Skeletal muscle tissue (tissue), 4 donors: ENCODE measurements around the gene NPAS2. TPM values are rescaled to one million over a fixed set of nuclear protein-coding genes. Genes with fewer than 3 reads are reported as not detected.

Source experiments
- H3K27ac ChIP-seq: one replicate; pipeline ENCODE4 v1.7.0; 2013; ENCODE audit warnings: mild to moderate bottlenecking, low read depth, low read length, inconsistent platforms
- H3K27me3 ChIP-seq, 3 donors: one replicate each; pipeline ENCODE4 v1.7.0; 2013; ENCODE audit warnings: low read length in 3 of 3; ENCODE audit not compliant: control insufficient read depth in 3 of 3, insufficient read depth in 3 of 3
- H3K36me3 ChIP-seq, 3 donors: one replicate each; pipeline ENCODE4 v1.7.0; 2013; ENCODE audit warnings: low read length in 3 of 3; ENCODE audit not compliant: control insufficient read depth in 3 of 3, insufficient read depth in 3 of 3
- H3K4me1 ChIP-seq, 3 donors: one replicate each; pipeline ENCODE4 v1.7.0; 2013; ENCODE audit warnings: low read length in 3 of 3, mild to moderate bottlenecking in 3 of 3; ENCODE audit not compliant: control insufficient read depth in 3 of 3, insufficient read depth in 3 of 3
- H3K4me3 ChIP-seq, 3 donors: one replicate each; pipeline ENCODE4 v1.7.0; 2013; ENCODE audit warnings: low read length in 3 of 3
- H3K9ac ChIP-seq, 3 donors: one replicate each; pipeline ENCODE4 v1.7.0; 2013; ENCODE audit warnings: low read length in 3 of 3, mild to moderate bottlenecking in 3 of 3, moderate library complexity in 2 of 3, low read depth in 1 of 3
- H3K9me3 ChIP-seq, 3 donors: one replicate each; pipeline ENCODE4 v1.7.0; 2013; ENCODE audit warnings: low read length in 3 of 3; ENCODE audit not compliant: control insufficient read depth in 3 of 3
- total RNA-seq: library from RNA; depleted of rRNA; stranded (reverse); fragments of >200 nt; gene quantifications from one replicate; pipeline ENCODE4 v1.2.3, GENCODE V29; 2014
- donor health status: Osteomylitis.

The NPAS2 gene
- total RNA-seq, 1 donor from 2014 or later, result 7.8 TPM

DNA sequence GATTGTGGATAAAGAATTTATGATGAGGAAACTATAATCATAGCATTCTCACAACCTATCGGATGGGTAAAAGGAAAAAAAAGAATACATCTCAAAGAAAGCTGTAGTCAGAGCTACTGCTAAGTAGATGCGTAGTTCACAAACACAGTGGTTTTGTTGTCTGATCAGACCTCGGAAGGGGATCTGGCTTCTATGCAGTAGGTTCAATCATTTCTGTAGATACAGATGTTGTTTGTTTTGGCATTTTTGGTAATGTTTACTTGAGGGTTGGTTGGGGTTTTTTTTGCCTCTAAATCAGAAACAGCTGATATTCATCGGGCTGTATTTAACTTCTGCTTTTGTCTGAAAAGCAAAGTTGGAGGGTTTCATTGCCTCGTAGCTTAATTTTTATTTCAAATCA, 42.1 kb downstream of the NPAS2 start:
- H3K9ac ChIP-seq, result no peak overlapping the region
- no peak overlapping the region for H3K27ac ChIP-seq
- H3K4me1 ChIP-seq, result no peaks in the 10 kb centered on the region
- H3K36me3 ChIP-seq, result no peaks in the 10 kb centered on the region
- H3K27me3 ChIP-seq, result no peaks in the 10 kb centered on the region
- H3K9me3 ChIP-seq, result no peaks in the 10 kb centered on the region
- no peak overlapping the region for H3K4me3 ChIP-seq

DNA sequence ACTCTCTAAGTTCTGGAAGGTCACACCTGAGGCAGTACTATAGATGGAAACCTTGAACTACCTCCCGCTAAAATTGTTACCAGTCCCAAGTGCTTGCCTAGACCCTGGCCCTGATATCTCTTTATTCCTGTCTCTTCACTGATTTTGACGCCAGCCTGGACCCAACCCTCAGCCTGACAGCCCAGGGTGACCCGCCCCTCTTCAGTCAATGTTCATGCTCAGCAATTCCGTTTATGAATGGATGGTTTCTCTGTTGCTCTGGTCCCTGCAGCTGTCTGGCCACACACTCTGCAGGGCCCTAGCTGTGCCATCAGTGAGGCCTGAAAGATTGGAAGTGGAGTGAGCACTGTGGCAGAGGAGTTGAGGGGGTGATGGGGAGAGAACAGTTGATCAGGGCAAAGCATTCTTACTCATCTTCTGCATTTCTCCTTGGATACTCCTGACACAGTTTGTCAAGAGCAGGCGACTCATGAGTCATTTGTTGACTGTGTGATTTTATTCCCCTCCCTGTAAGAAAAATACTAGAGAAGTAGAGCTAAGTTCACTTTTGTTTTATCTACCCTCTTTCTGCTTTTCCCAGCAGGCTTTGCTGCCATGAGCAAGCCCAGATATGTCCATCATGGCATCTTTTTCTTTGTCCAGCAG, 46.0 kb downstream of the NPAS2 start:
- H3K27me3 ChIP-seq, result no peaks in the 10 kb centered on the region
- no peak overlapping the region for H3K9ac ChIP-seq
- no peaks in the 10 kb centered on the region for H3K36me3 ChIP-seq

DNA sequence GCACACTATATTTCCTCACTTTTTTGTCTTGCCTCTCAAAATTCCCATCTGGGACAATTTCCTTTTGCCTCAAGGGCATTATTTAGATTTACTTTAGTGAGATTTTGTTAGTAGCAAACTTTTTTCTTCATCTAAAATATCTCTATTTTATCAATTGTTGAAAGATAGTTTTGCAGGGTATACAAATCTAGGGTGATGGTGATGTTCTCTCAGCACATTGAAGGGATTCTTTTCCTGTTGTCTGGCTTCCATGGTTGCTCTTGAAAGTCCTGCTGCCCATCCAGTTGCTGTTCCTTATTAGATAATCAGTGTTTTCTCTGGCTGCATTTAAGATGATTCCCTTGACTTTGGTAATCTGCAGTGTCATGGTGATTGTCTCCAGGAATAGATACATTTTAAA, 48.1 kb downstream of the NPAS2 start:
- no peak overlapping the region for H3K9ac ChIP-seq
- no peak overlapping the region for H3K27ac ChIP-seq
- H3K9me3 ChIP-seq, result no peaks in the 10 kb centered on the region
- no peaks in the 10 kb centered on the region for H3K27me3 ChIP-seq
- no peaks in the 10 kb centered on the region for H3K36me3 ChIP-seq
- H3K4me3 ChIP-seq, result no peak overlapping the region
- H3K4me1 ChIP-seq, result no peaks in the 10 kb centered on the region

More for the DNA sequence above, 46.0 kb downstream of the NPAS2 start:
- H3K4me1 ChIP-seq, result no peaks in the 10 kb centered on the region
- H3K9me3 ChIP-seq, result no peaks in the 10 kb centered on the region
- H3K4me3 ChIP-seq, result no peak overlapping the region
- H3K27ac ChIP-seq, result no peak overlapping the region

DNA sequence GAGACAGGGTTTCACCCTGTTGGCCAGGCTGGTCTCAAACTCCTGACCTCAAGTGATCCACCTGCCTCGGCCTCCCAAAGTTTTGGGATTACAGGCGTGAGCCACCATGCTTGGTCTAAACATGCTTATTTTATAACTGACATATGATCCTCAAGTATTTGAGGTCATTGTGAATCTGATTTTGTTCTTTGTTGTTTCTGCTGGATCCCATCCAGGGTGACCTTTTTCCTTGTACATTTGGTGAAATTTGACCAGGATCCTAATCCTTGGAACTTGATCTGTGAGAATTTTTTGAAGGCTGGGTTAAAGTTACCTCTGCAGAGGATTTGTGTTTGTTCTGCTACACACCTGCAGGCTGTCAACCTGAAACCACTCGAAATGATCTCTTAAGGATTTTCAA, 49.2 kb downstream of the NPAS2 start:
- no peaks in the 10 kb centered on the region for H3K36me3 ChIP-seq
- H3K9ac ChIP-seq, result no peak overlapping the region
- no peak overlapping the region for H3K4me3 ChIP-seq
- H3K4me1 ChIP-seq, result no peaks in the 10 kb centered on the region
- H3K9me3 ChIP-seq, result no peaks in the 10 kb centered on the region
- H3K27ac ChIP-seq, result no peak overlapping the region
- no peaks in the 10 kb centered on the region for H3K27me3 ChIP-seq

DNA sequence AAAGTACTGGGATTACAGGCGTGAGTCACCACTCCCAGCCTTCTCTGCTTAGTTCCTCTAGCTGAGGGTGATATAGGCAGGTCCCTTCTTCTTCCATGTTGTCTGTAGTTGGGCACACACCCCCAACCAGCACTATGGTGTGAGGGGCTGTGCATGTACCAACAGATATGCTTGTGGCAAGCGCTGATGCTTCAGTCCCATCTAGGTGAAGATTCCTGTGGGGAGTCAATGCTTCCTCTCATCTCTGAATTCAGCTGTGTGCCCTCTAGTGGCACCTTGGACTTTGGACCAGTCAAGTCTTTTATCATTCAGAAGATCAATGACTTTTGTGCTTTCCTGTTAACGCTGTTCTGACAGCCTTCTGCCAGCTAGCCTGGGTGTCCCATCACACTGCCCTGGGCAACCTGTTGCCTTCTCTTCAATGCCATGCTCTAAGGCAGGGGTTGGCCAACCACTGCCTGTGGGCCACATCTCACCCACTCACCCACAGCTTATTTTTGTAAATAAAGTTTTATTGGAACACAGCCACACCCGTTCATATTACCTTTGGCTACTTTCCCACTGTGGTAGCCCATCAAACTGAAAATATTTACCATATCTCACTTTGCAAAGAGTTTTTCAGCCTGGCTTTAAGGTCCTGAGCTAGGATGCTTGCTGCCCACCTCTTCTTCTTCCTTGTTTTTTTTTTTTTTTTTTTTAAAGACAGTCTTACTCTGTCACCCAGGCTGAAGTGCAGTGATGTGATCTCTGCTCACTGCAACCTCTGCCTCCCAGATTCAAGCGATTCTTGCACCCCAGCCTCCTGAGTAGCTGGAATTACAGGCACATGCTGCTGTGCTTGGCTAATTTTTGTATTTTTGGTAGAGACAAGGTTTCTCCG, 51.0 kb downstream of the NPAS2 start:
- Histone ChIP-seq H3K27me3 (no peaks in the 10 kb centered on the region), H3K9ac (no peak overlapping the region), H3K36me3 (no peaks in the 10 kb centered on the region), H3K27ac (no peak overlapping the region), H3K4me1 (peaks cover 0 to 2% (median 0%) of the 10 kb centered on the region in 3 donors), H3K9me3 (no peaks in the 10 kb centered on the region), H3K4me3 (no peak overlapping the region)

DNA sequence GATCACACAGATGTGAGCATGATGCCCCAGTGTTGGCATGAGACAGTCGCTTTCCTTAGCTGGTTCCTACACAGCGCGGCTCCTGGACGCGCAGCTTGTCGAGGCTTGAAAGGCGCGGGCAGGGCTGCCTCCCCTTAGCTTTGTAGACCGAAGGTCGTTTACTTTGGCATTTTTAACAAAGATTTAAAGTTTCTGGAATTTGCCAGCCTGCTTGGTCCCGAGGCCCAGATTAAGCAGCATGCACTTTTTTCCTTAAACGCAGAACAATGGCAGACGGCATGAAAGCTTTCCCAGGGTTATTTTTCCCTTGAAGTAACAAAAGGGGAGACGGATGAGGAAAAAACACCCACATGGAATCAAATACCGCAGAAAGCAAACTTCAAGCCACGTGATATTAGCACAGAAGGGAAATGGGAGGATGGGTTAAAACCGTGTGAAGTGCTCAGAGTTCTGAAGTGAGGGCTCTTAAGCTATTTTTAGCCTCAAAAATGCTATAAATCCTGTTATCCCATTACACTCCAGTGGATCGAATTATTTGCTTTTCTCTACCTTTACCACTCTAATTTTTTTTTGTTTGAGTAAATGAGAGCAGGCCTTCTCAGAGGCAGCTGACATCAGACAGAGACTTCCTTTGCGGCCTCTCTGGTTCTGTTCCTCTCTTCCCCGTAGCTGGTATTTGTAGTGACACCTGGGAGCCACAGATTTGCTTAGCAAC, 55.7 kb downstream of the NPAS2 start:
- no peak overlapping the region for H3K9ac ChIP-seq
- no peaks in the 10 kb centered on the region for H3K9me3 ChIP-seq
- H3K4me1 ChIP-seq, result peaks cover 9 to 16% (median 11%) of the 10 kb centered on the region in 3 donors
- no peak overlapping the region for H3K27ac ChIP-seq
- no peaks in the 10 kb centered on the region for H3K36me3 ChIP-seq
- H3K27me3 ChIP-seq, result no peaks in the 10 kb centered on the region
- H3K4me3 ChIP-seq, result no peak overlapping the region

DNA sequence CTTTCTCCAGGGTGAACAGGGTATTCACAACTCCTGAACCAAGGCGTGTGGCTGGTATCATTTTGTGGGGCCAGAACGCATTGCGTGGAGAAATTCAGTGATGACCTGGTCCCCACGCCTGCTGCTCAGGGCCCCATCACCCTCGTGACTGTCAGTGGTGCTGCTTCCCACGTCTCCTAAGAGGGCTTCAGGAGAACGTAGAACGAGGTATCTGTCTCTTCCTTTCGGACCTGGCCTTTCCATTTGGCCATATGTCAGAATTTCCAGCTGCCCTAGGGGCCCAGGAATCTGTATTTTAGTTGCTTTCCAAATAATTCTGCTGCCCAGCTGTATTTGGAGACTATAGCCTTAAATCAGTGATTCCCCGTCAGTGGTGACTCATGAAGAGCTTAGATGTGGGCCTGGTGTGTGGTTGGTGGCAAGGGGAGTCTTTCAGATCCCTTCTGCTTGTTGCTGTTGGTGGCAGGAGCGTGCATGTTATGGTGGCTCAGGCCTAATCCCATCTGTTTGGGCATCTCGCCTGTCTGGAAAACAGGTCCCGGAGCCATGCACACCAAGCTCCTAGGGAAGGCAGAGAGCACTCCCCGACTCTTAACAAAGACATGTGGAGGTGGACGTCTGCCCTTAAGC, 56.4 kb downstream of the NPAS2 start:
- H3K9me3 ChIP-seq, result no peaks in the 10 kb centered on the region
- H3K27me3 ChIP-seq, result no peaks in the 10 kb centered on the region
- no peak overlapping the region for H3K27ac ChIP-seq
- H3K36me3 ChIP-seq, result no peaks in the 10 kb centered on the region
- H3K4me1 ChIP-seq, result peaks cover 9 to 16% (median 11%) of the 10 kb centered on the region in 3 donors
- H3K4me3 ChIP-seq, result no peak overlapping the region
- no peak overlapping the region for H3K9ac ChIP-seq

DNA sequence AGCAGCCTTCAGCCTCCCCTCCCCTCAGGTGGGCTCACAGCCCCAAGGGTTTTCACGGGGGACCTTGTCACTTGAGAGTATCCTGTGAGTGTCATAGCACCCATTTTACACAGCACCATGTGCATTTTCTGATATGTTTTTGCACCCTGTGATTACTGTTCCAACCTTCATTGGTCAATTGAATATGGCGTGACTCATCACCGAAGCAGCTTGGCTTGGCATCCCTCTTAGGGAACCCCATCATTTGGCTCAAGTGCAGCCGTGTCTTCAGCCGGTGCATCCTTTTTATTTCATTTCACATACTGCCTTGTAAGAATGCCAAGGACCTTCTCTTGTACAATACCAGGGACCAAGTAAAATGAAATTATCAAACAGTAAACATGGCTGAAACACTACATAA, 57.6 kb downstream of the NPAS2 start:
- no peaks in the 10 kb centered on the region for H3K36me3 ChIP-seq
- H3K27me3 ChIP-seq, result no peaks in the 10 kb centered on the region
- peak overlapping the region in 1 of 3 donors; percentile 66 for H3K9ac ChIP-seq
- peaks cover 9 to 16% (median 11%) of the 10 kb centered on the region in 3 donors for H3K4me1 ChIP-seq
- H3K27ac ChIP-seq, result peak overlapping the region; percentile 36
- H3K9me3 ChIP-seq, result no peaks in the 10 kb centered on the region
- H3K4me3 ChIP-seq, result peak overlapping the region; percentile 1 to 43 (median 22)

DNA sequence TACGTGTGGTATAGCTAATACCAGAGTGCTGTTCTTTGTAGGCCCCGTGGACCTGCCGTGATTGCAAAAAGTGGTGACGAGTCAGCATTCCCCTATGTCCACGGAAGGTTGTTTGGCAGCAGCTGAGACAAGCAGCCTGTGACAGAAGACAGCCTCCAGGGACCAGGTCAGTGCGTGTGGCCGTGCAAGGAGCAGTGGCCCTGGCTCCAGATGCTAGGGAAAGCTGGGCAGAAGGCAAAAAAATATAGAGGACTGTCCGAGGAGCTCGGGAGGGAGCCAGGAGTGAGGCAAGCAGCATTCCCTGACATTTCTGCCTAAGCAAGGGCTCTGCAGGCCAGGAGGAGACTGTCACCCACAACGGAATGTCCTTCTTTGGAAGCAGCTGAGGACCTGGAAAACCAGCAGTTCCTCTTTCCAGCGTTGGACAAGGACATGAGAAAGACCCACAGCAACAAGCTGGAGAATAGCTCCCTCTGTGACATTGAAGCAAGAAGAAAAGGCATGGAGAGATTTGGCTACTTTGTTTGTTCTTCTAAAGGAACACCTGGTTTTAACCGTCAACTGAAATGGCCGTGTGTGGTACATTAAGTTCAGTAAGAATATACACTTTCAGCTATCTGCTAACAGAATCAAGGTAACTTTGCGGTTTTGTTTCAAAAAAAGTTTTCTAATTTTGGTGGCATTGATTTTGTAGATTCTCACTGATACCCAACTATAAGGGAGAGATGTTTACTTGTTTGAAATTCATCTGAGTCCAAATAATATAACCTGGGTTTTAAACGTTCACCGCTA, 58.3 kb downstream of the NPAS2 start:
- no peaks in the 10 kb centered on the region for H3K27me3 ChIP-seq
- H3K4me1 ChIP-seq, result peaks cover 11 to 16% (median 12%) of the 10 kb centered on the region in 3 donors
- H3K4me3 ChIP-seq, result peak overlapping the region; percentile 1 to 45 (median 43)
- H3K9ac ChIP-seq, result peak overlapping the region in 1 of 3 donors; percentile 66
- H3K27ac ChIP-seq, result peak overlapping the region; percentile 36
- no peaks in the 10 kb centered on the region for H3K9me3 ChIP-seq
- no peaks in the 10 kb centered on the region for H3K36me3 ChIP-seq
